HG02981 (cell line): ENCODE results near the gene PSEN1.

Source experiments
- ATAC-seq: cut with Tn5 transposase; IDR thresholded peaks from one replicate; pipeline ENCODE4 v1.9.1; 2021; ENCODE audit warnings: mild to moderate bottlenecking, moderate library complexity; ENCODE audit not compliant: unreplicated experiment

Gene PSEN1

DNA sequence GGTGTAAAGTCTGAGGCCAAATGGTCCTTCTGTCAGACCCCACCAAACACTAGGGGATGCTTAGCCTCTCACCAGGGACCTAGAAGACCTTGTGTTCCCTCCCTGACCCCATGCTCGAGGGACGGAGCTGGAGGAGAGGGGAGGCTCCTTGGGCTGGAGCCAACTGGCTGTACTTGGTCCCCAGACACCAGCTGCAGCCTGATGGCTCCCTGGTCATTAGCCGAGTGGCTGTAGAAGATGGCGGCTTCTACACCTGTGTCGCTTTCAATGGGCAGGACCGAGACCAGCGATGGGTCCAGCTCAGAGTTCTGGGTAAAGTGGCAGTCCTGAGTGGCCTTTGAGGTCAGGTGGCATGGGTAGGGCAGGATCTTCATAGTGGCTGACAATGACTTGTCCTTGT lies 130.0 kb downstream of the PSEN1 start:
- no peak for ATAC-seq

DNA sequence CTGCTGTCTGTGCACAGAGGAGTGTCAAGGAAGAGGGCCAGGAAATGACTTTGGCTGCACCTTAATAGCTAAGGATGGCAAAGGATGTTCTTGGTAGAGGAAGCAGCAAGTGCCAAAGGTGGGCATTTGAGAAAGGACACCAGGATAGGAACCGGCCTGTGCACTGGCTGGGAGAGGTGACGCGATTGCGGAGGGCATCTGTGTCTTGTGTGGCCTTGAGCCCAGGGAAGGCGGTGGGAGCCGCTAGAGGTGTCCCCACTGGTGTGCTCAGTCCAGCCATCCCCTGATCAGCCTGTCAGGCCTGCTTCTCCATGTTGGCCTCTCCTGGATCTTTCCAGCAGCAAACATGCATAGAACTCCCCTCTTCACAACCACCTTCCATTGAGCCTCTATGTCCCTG lies 131.2 kb downstream of the PSEN1 start:
- ATAC-seq = no peak

DNA sequence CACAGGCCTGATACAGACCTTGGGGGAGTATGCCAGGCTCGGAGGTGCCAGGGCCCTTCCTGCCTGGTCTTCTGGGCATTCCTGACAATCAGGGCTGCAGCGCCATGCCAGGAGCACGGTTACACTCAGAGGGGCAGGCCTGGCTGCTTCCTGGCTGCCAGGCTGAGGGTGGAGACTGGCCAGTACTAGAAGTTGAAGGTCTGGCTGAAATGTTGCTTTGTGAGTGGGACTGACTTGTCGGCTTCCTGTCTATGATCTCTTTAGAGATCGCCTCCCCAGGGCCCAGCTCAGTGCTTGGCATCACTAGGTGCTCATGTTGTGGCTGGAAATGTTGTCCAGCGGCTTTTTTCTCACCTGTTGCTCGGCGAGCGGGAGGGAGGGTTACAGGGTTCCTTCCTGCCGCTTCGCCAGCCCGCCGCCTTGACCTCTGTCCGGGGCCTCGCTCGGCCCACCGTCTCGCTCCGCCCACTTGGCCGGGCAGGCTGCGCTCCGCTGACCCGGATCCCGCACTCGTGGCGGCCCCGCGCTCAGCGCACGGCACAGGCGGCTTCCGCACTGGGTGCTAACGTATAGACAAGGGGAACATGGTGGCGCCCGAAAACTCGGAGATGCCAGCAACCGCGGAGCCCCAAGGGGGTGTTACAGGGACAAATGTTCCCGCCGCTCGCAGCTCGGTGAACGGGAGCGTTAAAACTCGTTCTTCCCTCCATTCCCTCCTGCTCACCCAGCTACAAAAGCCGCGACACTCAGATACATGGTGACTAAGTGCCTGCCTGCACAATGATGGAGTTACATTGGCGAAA lies 133.6 kb downstream of the PSEN1 start:
- peak; percentile 55 for ATAC-seq

DNA sequence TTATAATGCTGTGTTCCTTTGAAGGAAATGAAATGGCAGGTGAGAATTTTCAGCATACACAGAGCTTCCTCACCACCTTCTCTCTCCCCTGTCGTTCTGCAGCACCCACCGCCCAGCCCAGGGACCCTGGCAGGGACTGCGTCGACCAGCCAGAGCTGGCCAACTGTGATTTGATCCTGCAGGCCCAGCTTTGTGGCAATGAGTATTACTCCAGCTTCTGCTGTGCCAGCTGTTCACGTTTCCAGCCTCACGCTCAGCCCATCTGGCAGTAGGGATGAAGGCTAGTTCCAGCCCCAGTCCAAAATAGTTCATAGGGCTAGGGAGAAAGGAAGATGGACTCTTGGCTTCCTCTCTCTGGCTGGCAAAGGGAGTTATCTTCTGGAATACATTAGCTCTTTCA lies 136.1 kb downstream of the PSEN1 start:
- ATAC-seq = no peak
